Stimulated activated CD4-positive, alpha-beta T cell treated with anti-CD3 and anti-CD28 coated beads, Interleukin-15, amount 100 ng/mL, for 1 hour (primary cell): ENCODE measurements around the gene ECEL1.
"Not testable (repeated sequence)": the region's sequence is repeated elsewhere in the genome, so short reads cannot be mapped to it uniquely, and the experiment has no call there.

Source experiments
- DNase-seq, 2 donors: peaks; one replicate each; pipeline ENCODE4 v3.0.0-alpha.2; 2020; ENCODE audit warnings: low read depth in 1 of 2, low spot score in 1 of 2

Gene ECEL1

GRCh38 chr2:232443669-232444408 is 43.8 kb downstream of the ECEL1 start:
- not testable (repeated sequence) for DNase-seq

- not testable (repeated sequence) for DNase-seq
Observed at GRCh38 chr2:232443047-232443446, 44.6 kb downstream of the ECEL1 start.

- DNase-seq = not testable (repeated sequence)
Observed at GRCh38 chr2:232442431-232442830, 45.2 kb downstream of the ECEL1 start.

- not testable (repeated sequence) for DNase-seq
Observed at GRCh38 chr2:232441922-232442321, 45.7 kb downstream of the ECEL1 start.

GRCh38 chr2:232441147-232441651 is 46.4 kb downstream of the ECEL1 start:
- no peak for DNase-seq

GRCh38 chr2:232440220-232441018 is 47.2 kb downstream of the ECEL1 start:
- DNase-seq = peak; percentile 72 to 84

GRCh38 chr2:232439758-232440135 is 47.9 kb downstream of the ECEL1 start:
- DNase-seq = no peak

- DNase-seq = peak in 1 of 2 donors; percentile 29
Observed at GRCh38 chr2:232438951-232439757, 48.5 kb downstream of the ECEL1 start.

- DNase-seq = no peak
Observed at GRCh38 chr2:232438091-232438490, 49.5 kb downstream of the ECEL1 start.

- DNase-seq = no peak
Observed at GRCh38 chr2:232437195-232437571, 50.5 kb downstream of the ECEL1 start.

GRCh38 chr2:232436381-232437194 is 51.0 kb downstream of the ECEL1 start:
- DNase-seq = no peak

GRCh38 chr2:232435805-232436204 is 51.8 kb downstream of the ECEL1 start:
- no peak for DNase-seq

GRCh38 chr2:232435375-232435648 is 52.3 kb downstream of the ECEL1 start:
- DNase-seq = no peak

GRCh38 chr2:232434563-232435374 is 52.9 kb downstream of the ECEL1 start:
- no peak for DNase-seq

- DNase-seq = no peak
Observed at GRCh38 chr2:232434091-232434490, 53.5 kb downstream of the ECEL1 start.

- not testable (repeated sequence) for DNase-seq
Observed at GRCh38 chr2:232433622-232434021, 54.0 kb downstream of the ECEL1 start.

GRCh38 chr2:232432598-232433184 is 54.9 kb downstream of the ECEL1 start:
- DNase-seq = no peak

GRCh38 chr2:232431705-232432590 is 55.7 kb downstream of the ECEL1 start:
- no peak for DNase-seq
